ENCODE data around the gene SPRYD7.

DNA sequence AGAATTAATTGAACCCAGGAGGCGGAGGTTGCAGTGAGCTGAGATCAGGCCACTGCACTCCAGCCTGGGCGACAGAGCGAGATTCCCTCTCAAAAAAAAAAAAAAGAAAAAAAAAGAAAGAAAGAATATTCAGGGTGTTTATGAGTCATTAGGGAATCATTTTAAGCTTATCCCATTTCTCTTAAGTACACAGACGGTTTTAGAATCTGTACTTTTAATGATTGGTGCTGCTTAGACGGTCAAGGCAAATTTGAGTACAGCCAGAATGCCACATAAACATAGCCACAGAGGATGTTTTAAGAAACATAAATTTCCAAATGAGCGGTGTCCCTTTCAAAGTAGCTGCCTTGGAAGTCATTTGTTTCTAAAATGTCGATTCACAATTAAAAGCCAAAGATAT, 2.6 kb downstream of the SPRYD7 start:
- TF ChIP-seq POLR2A (IDR thresholded peaks at IDR 0.05) (no peak), CTCF (IDR thresholded peaks at IDR 0.05) (no peak), POLR2AphosphoS5 (IDR thresholded peaks at IDR 0.05) (no peak)
